Thoracic aorta (tissue), 2 donors: Measurements from ENCODE around the gene DET1. TPM values are rescaled to one million over a fixed set of nuclear protein-coding genes. Genes with fewer than 3 reads are reported as not detected.

Source experiments
- ATAC-seq: fragments of 150-250 bp; one replicate; pipeline ENCODE4 v1.8.0; 2017; ENCODE audit warnings: low read depth; ENCODE audit not compliant: insufficient number of reproducible peaks, low FRiP score
- DNase-seq: peaks from one replicate; pipeline ENCODE4 v3.0.0-alpha.2; 2020; ENCODE audit warnings: low spot score
- H3K27ac ChIP-seq, 2 donors: fragments of 200-600 bp; sonication (generic); 1 replicate in 1 of 2; 2 replicates in 1 of 2; pipeline ENCODE4 v1.5.1; 2016; ENCODE audit warnings: mild to moderate bottlenecking in 2 of 2, moderate library complexity in 2 of 2
- H3K27me3 ChIP-seq: fragments of 200-600 bp; sonication (generic); replicated peaks from 2 replicates; pipeline ENCODE4 v1.6.0; 2016; ENCODE audit warnings: mild to moderate bottlenecking; ENCODE audit not compliant: insufficient read depth
- H3K36me3 ChIP-seq: fragments of 200-600 bp; sonication (generic); one replicate; pipeline ENCODE4 v1.5.1; 2016
- H3K4me1 ChIP-seq, 2 donors: fragments of 200-600 bp; sonication (generic); 1 replicate in 1 of 2; 2 replicates in 1 of 2; pipeline versions ENCODE4 v1.5.1 to v1.6.0; 2016; ENCODE audit warnings: low read depth in 2 of 2, mild to moderate bottlenecking in 1 of 2; ENCODE audit not compliant: control insufficient read depth in 1 of 2
- H3K4me3 ChIP-seq: fragments of 200-600 bp; sonication (generic); 2 replicates; pipeline ENCODE4 v1.5.1; 2016; ENCODE audit warnings: mild to moderate bottlenecking
- H3K9me3 ChIP-seq: fragments of 200-600 bp; sonication (generic); 2 replicates; pipeline ENCODE4 v1.5.1; 2016
- total RNA-seq, 2 donors: library from RNA; depleted of rRNA; stranded (reverse); fragments of >200 nt; gene quantifications; one replicate each; pipeline versions ENCODE4 v1.1.0 to v1.2.3, GENCODE V29; 2016
- TF ChIP-seq, protein P1 (sequence below): fragments of 200-600 bp; sonication (generic); IDR thresholded peaks from one replicate; pipeline ENCODE4 v1.5.1; 2019; ENCODE audit warnings: antibody characterized with exemption

Gene DET1
- total RNA-seq, 2 donors from 2014 or later: 6.0 to 8.5 TPM

DNA sequence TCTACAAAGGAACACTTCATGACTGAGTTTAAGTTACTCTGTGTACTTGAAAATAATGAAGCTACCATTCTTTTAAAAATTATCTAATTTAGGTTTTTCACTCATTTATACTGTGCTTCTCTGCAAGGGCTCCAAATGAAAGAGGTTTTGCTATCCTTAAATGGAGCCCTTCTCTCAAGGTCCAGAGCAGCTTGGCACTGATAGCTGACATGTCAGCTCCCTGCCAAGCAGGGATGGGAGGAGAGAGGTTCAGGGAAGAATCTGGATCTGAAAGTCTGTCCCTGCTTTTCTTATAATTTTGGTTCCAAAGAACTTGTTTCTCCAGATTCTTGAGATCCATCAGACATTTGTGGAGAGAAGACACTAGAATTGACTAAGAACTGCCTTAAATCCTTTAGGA is 39.9 kb downstream of the DET1 start:
- H3K27me3 ChIP-seq: no peaks in the 10 kb centered on the region
- DNase-seq: no peak
- H3K4me3 ChIP-seq: no peak overlapping the region
- no peaks in the 10 kb centered on the region for H3K9me3 ChIP-seq
- TF ChIP-seq, protein P1, sequence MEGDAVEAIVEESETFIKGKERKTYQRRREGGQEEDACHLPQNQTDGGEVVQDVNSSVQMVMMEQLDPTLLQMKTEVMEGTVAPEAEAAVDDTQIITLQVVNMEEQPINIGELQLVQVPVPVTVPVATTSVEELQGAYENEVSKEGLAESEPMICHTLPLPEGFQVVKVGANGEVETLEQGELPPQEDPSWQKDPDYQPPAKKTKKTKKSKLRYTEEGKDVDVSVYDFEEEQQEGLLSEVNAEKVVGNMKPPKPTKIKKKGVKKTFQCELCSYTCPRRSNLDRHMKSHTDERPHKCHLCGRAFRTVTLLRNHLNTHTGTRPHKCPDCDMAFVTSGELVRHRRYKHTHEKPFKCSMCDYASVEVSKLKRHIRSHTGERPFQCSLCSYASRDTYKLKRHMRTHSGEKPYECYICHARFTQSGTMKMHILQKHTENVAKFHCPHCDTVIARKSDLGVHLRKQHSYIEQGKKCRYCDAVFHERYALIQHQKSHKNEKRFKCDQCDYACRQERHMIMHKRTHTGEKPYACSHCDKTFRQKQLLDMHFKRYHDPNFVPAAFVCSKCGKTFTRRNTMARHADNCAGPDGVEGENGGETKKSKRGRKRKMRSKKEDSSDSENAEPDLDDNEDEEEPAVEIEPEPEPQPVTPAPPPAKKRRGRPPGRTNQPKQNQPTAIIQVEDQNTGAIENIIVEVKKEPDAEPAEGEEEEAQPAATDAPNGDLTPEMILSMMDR: no peak
- no peak overlapping the region for H3K27ac ChIP-seq
- no peaks in the 10 kb centered on the region for H3K4me1 ChIP-seq
- ATAC-seq: no peak
- peaks cover 15% of the 10 kb centered on the region for H3K36me3 ChIP-seq

DNA sequence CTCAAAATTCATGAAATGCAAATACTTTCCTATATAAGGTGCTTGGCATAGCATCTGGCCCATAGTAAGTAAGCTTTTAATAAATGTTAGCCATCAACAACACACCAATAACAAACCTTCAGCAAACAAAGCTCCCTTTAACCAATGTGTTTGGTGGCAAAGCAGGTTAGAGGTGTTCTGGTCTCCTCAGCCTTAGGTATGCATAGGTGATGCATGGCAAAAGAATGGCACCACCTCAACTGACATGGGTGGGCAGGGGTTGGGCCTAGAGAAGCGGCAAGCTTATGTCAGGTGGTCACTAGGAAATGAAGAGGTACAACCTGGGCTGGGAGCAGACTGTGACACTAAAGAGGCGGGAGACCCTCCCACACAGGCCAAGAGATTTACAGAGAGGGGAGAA is 40.8 kb downstream of the DET1 start:
- ATAC-seq: no peak
- H3K36me3 ChIP-seq: peaks cover 8% of the 10 kb centered on the region

DNA sequence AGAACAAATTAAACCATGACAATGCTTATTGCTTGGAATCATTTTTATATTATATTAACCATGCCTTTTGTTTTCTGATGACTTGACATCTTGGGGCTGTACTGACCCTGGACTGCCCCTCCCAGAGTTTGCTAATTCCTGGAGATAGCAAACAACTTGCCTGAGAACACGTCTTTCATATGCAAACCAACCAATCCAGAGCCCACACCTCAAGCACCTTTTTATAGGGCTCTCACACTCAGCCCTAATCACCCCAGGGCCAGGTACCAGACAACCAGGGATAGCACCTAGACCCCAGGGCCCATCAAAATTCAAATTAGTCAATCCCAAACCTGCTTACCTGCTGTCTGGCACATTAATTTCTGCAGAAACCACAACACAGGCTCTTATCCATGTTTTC is 42.0 kb downstream of the DET1 start:
- no peak for ATAC-seq
- H3K4me1 ChIP-seq: no peaks in the 10 kb centered on the region
- H3K27ac ChIP-seq: no peak overlapping the region
- no peaks in the 10 kb centered on the region for H3K27me3 ChIP-seq
- DNase-seq: no peak
- H3K9me3 ChIP-seq: no peaks in the 10 kb centered on the region
- no peak overlapping the region for H3K4me3 ChIP-seq
- H3K36me3 ChIP-seq: no peaks in the 10 kb centered on the region
- TF ChIP-seq, protein P1: no peak

More for the DNA sequence above, 40.8 kb downstream of the DET1 start:
- no peak overlapping the region for H3K27ac ChIP-seq
- no peaks in the 10 kb centered on the region for H3K27me3 ChIP-seq
- TF ChIP-seq, protein P1: no peak
- H3K9me3 ChIP-seq: no peaks in the 10 kb centered on the region
- no peaks in the 10 kb centered on the region for H3K4me1 ChIP-seq
- H3K4me3 ChIP-seq: no peak overlapping the region
- no peak for DNase-seq

DNA sequence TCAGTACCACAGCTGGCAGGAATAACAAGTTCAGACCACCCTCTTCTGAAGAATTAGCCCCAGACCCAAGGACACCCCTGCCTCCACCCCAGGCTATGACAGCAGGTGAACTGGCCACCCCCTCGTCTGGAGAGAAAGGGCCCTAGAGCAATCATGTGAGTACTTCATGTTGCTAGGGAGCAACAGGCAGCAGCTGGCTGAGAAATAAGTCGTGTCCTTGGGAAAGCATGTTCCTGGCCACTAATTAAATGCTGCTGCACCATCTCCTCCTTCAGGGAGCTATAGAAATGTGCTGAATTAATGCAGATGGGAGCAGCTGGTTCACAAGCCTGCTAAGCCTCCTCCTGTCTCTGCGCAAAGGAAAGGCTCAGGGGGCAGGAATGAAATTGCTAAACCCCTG is 47.5 kb downstream of the DET1 start:
- no peaks in the 10 kb centered on the region for H3K27me3 ChIP-seq
- no peak overlapping the region for H3K4me3 ChIP-seq
- ATAC-seq (no peak), DNase-seq (no peak)
- H3K4me1 ChIP-seq: no peaks in the 10 kb centered on the region
- no peak overlapping the region for H3K27ac ChIP-seq
- H3K9me3 ChIP-seq: no peaks in the 10 kb centered on the region
- TF ChIP-seq, protein P1: no peak
- H3K36me3 ChIP-seq: no peaks in the 10 kb centered on the region

DNA sequence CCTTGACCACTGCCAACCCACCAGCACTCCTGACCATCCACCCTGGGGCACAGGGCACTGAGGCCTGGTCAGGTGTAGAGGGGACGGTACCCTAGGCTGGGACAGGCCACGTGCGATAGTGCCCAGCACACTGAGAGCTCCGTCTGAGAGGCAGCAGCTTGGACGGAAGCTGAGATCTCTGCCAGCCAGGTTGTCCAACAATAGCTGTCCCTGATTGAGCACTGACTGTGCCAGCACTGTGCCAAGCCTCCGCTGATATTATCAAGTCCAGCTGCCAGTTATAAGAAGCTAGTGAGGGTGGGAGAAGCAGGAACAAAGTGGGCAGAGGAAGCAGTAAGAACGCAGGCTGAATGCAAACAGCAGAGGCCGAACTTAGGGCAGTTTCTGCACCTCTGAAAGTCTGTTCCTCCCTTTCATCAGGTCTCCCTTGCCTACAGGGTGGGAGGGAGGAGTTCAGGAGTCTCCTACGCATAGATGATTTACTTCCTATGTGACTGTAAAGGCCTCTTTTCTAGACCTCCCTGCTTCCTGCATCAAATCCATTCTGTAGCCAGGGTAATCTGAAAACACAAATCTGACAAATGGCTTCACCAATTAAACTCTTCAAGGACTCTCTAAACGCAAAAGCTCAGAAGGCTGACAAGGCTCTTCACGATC is 49.2 kb downstream of the DET1 start:
- TF ChIP-seq, protein P1: no peak
- no peaks in the 10 kb centered on the region for H3K9me3 ChIP-seq
- H3K27me3 ChIP-seq: no peaks in the 10 kb centered on the region
- no peak overlapping the region for H3K27ac ChIP-seq
- no peak overlapping the region for H3K4me3 ChIP-seq
- no peak for ATAC-seq
- no peak for DNase-seq
- H3K4me1 ChIP-seq: no peaks in the 10 kb centered on the region
- H3K36me3 ChIP-seq: no peaks in the 10 kb centered on the region
